Esophagus squamous epithelium (tissue), 4 donors: ENCODE results near the gene GDPD5.

ENCODE experiments used
- CTCF ChIP-seq, 6 experiments: fragments of 450-650 bp in 4 of 6; fragments of 200-600 bp in 2 of 6; sonication (generic) in 2 of 6; IDR thresholded peaks; one replicate each; pipeline ENCODE4 v1.5.1; 2016 to 2019; ENCODE audit warnings: antibody characterized with exemption in 6 of 6, mild to moderate bottlenecking in 4 of 6, moderate library complexity in 4 of 6
- POLR2A ChIP-seq, 4 donors: fragments of 450-650 bp; IDR thresholded peaks; one replicate each; pipeline ENCODE4 v1.6.1; 2017; ENCODE audit warnings: antibody characterized with exemption in 4 of 4, mild to moderate bottlenecking in 4 of 4, moderate library complexity in 3 of 4

- TF ChIP-seq POLR2A (IDR thresholded peaks at IDR 0.05) (no peak), CTCF (IDR thresholded peaks at IDR 0.05) (no peak)
Measured at GRCh38 chr11:75549370-75549958, 23.7 kb upstream of the GDPD5 start.
